Measurements from ENCODE around the gene TCTN1. TPM values are rescaled to one million over a fixed set of nuclear protein-coding genes. Genes with fewer than 3 reads are reported as not detected.
"Not testable (repeated sequence)": the region's sequence is repeated elsewhere in the genome, so short reads cannot be mapped to it uniquely, and the experiment has no call there.

Gene TCTN1
- total and polyA plus RNA-seq, 8 donors: 34.1 to 84.3 (median 73.6) TPM

DNA sequence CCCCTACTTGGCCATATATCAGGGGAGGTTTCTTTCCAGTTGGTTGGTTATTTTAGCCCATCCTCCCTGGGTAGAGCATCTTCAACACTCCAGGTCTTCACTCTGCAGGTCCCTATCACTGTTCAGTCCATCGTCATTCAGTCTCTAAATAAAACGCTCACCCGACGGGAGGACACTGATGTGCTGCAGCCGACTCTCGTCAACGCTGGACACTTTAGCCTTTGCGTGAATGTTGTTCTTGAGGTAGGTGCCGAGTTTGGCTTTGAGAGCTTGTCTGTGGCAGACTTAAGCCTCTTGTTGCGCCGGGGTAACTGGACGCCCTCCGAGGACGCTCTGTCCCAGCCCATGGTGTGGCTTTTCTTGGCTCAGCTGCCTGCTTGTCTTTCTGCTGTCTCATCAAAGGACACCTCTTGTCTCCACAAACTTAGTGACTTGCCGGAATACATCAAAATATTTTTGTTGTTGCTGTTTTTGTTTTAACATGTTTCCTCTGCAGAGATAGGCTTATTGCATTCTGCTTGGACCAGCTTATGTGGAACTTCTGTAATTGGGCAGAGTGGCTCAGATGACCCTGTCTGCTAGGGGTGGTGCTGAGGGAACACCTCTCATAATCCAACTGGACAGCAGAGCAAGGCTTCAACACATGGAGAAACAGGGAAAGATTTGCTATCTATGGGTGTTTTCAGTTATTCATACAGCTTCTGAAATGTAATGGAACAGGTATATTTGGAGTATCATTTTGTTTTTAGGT lies 26.5 kb downstream of the TCTN1 start:
- Histone ChIP-seq H3K4me1 (peaks cover 0 to 9% of the 10 kb centered on the region in 2 donors), H3K36me3 (no peaks in the 10 kb centered on the region), H3K9me3 (no peaks in the 10 kb centered on the region), H3K4me3 (no peak overlapping the region), H3K27me3 (no peaks in the 10 kb centered on the region), H3K27ac (no peak overlapping the region)
- intact Hi-C loops (cut with DNase I): no loop called here
- DNase-seq: no peak
- ATAC-seq: no peak
- TF ChIP-seq, protein P1, sequence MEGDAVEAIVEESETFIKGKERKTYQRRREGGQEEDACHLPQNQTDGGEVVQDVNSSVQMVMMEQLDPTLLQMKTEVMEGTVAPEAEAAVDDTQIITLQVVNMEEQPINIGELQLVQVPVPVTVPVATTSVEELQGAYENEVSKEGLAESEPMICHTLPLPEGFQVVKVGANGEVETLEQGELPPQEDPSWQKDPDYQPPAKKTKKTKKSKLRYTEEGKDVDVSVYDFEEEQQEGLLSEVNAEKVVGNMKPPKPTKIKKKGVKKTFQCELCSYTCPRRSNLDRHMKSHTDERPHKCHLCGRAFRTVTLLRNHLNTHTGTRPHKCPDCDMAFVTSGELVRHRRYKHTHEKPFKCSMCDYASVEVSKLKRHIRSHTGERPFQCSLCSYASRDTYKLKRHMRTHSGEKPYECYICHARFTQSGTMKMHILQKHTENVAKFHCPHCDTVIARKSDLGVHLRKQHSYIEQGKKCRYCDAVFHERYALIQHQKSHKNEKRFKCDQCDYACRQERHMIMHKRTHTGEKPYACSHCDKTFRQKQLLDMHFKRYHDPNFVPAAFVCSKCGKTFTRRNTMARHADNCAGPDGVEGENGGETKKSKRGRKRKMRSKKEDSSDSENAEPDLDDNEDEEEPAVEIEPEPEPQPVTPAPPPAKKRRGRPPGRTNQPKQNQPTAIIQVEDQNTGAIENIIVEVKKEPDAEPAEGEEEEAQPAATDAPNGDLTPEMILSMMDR (IDR thresholded peaks at IDR 0.05): no peak

DNA sequence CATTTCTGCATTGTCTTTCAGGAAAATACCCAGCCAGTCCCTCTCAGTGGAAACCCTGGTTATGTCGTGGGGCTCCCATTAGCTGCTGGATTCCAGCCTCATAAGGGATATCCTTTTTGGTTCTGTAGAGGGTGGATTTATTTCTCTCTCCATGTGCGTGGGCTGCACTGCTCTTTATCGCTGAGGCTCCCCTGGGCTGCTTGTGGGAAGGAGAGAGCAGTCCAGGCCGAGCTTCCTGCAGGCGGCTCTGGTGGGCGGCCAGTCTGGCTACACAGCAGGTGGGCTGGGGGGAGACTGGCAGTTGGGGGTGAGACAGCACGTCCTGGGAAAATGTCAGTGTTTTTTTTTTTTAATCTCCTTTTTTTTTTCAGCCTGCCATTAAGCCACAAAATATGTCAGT lies 27.6 kb downstream of the TCTN1 start:
- intact Hi-C loops (cut with DNase I): no loop called here
- Histone ChIP-seq H3K4me3 (no peak overlapping the region), H3K27me3 (no peaks in the 10 kb centered on the region), H3K9me3 (no peaks in the 10 kb centered on the region), H3K36me3 (peaks cover 0 to 5% of the 10 kb centered on the region in 2 donors), H3K4me1 (peaks cover 0 to 9% of the 10 kb centered on the region in 2 donors), H3K27ac (no peak overlapping the region)
- ATAC-seq: no peak
- TF ChIP-seq, protein P1 (IDR thresholded peaks at IDR 0.05): no peak
- no peak for DNase-seq

DNA sequence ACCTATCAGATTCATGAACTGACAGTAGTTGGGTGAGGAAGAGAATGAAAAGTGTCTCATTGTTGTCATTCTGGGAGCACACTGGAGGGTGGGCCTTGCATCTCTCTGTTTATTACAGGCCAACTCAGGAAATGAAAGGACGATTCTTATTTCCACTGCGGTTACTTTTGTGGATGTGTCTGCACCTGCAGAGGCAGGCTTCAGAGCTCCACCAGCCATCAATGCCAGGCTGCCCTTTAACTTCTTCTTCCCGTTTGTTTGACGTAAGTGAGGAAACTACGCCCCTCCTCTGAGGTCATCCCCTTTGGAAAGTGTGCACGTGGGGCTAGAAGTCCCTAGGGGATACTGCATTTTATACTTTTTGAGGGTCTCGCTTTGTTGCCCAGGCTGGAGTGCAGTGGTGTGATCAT lies 33.7 kb downstream of the TCTN1 start:
- peaks cover 0 to 4% of the 10 kb centered on the region in 2 donors for H3K4me1 ChIP-seq
- TF ChIP-seq, protein P1 (IDR thresholded peaks at IDR 0.05): no peak
- H3K27ac ChIP-seq: no peak overlapping the region
- H3K36me3 ChIP-seq: peaks cover 0 to 59% of the 10 kb centered on the region in 2 donors
- H3K9me3 ChIP-seq: no peaks in the 10 kb centered on the region
- ATAC-seq (no peak), DNase-seq (no peak)
- intact Hi-C loops (cut with DNase I): no loop called here
- H3K4me3 ChIP-seq: no peak overlapping the region
- H3K27me3 ChIP-seq: no peaks in the 10 kb centered on the region

DNA sequence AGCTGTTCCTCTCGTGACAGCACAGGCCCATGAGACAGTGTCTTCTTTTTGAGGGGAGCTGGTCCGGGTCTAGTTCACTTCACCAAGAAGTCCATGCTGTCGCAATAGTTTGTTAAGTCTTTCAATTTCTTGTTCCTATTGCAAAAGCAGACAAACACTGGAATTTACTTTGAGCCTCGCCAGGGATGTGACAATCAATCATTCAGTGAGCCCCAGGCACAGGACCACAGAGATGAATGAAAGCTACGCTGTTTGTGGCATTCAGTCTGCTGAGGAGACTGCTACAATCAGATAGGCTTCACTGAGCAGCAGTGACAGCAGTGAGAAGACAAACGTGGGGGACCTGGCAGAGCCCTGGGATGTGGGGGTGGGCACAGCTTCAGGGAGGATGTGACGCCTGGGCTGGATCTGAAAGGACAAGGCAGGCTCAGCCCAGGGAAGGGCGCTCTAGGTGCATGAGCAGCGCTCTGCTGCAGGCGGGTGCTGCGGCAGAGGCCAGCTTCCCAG lies 35.5 kb downstream of the TCTN1 start:
- no peaks in the 10 kb centered on the region for H3K9me3 ChIP-seq
- TF ChIP-seq, protein P1 (IDR thresholded peaks at IDR 0.05): no peak
- no peaks in the 10 kb centered on the region for H3K27me3 ChIP-seq
- intact Hi-C loops (cut with DNase I): no loop called here
- H3K36me3 ChIP-seq: peaks cover 0 to 64% of the 10 kb centered on the region in 2 donors
- no peak for ATAC-seq
- DNase-seq: no peak
- H3K4me3 ChIP-seq: no peak overlapping the region
- no peak overlapping the region for H3K27ac ChIP-seq
- peaks cover 0 to 4% of the 10 kb centered on the region in 2 donors for H3K4me1 ChIP-seq

DNA sequence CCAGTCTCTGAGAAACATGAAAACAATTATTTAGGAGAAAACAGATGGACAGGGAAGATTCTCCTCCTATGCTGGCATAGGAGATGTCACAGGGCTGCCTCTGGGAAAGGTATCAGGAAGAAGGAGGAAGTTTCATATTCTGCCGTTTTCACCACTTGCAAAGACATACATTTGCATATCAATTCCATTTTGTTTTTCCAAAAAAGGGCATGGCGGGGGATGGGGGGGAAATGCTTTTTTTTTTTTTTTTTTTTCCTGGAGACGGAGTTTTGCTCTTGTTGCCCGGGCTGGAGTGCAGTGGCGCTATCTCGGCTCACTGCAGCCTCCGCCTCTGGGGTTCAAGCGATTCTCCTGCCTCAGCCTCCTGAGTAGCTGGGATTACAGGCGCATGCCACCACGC lies 40.3 kb downstream of the TCTN1 start:
- H3K27ac ChIP-seq; DNase-seq; H3K27me3 ChIP-seq; H3K4me1 ChIP-seq; intact Hi-C loops (cut with DNase I); H3K4me3 ChIP-seq; ATAC-seq; H3K9me3 ChIP-seq: not testable (repeated sequence)
- peaks cover 0 to 62% of the 10 kb centered on the region in 2 donors for H3K36me3 ChIP-seq
